ENCODE data around the gene HEBP1.

DNA sequence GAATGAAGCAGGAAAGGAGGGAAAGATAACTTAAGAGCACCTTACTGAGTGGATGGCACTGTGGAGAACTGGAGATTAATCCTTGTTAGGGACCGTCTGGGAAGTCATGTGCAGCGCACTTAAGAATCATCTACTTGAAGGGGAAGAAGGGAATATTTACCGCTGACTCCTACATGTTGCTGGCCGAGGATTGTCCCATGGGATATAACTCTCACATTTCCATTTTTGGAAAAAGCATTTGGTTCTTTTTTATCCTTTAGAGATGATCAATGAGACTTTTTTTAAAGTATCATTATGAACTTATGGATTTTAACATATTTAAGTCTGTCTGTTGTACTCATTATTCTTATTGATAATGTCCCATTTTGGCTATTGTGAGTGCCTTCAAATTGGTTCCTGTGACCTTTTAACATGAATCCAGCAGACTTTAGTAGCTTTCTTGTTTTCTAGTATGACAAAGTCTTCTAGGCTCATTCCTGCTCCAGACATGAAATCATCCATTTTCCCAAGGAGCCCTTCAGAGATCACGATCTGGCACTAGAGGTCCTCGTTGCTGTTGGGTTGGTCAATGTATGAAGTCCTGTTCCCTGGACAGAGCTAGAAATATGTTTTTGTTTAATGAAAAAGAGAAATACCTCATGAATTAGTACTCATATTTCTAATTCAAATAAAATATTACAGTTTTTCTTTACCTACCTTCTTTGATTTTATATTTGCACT, 23.9 kb upstream of the HEBP1 start:
- TF ChIP-seq, protein P1, sequence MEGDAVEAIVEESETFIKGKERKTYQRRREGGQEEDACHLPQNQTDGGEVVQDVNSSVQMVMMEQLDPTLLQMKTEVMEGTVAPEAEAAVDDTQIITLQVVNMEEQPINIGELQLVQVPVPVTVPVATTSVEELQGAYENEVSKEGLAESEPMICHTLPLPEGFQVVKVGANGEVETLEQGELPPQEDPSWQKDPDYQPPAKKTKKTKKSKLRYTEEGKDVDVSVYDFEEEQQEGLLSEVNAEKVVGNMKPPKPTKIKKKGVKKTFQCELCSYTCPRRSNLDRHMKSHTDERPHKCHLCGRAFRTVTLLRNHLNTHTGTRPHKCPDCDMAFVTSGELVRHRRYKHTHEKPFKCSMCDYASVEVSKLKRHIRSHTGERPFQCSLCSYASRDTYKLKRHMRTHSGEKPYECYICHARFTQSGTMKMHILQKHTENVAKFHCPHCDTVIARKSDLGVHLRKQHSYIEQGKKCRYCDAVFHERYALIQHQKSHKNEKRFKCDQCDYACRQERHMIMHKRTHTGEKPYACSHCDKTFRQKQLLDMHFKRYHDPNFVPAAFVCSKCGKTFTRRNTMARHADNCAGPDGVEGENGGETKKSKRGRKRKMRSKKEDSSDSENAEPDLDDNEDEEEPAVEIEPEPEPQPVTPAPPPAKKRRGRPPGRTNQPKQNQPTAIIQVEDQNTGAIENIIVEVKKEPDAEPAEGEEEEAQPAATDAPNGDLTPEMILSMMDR (IDR thresholded peaks at IDR 0.05; ENCODE audit: low read depth, low read length, poor library complexity, severe bottlenecking): peak; percentile 30
- TF ChIP-seq EZH2phosphoT487 (IDR thresholded peaks at IDR 0.05; ENCODE audit: borderline replicate concordance, low read length): no peak

Data from DOHH2 (cell line).